Tibial nerve (tissue), 3 donors: ENCODE measurements around the gene ADAMTS18.

Experiments used
- POLR2A ChIP-seq, 2 donors: fragments of 450-650 bp; IDR thresholded peaks; one replicate each; pipeline ENCODE4 v1.6.1; 2017; ENCODE audit warnings: antibody characterized with exemption in 2 of 2, mild to moderate bottlenecking in 2 of 2, moderate library complexity in 2 of 2
- TF ChIP-seq, protein P1 (sequence below), 5 experiments: fragments of 200-600 bp in 3 of 5; fragments of 450-650 bp in 2 of 5; sonication (generic) in 3 of 5; IDR thresholded peaks; one replicate each; pipeline ENCODE4 v1.5.1; 2016 to 2019; ENCODE audit warnings: antibody characterized with exemption in 5 of 5, mild to moderate bottlenecking in 3 of 5, moderate library complexity in 2 of 5

DNA sequence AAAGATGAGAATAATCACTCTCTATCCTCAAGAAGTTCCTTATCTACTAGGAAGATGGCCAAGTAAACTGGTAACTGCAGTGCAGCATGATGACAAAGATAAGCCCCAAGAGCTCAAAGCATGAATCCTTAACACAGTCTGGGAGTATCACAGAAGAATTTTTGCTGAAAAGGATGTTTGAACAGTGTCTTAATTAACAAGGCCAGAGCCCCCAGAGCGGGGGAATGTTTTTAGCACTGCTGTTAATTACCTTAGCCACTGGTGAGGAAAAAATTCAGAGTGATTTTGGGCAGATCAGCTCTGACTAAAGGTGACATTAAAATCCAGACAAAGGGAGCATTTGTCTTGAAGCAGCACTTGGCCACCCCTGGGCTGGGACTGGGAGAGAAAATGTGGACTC is 30.1 kb downstream of the ADAMTS18 start:
- TF ChIP-seq, protein P1, sequence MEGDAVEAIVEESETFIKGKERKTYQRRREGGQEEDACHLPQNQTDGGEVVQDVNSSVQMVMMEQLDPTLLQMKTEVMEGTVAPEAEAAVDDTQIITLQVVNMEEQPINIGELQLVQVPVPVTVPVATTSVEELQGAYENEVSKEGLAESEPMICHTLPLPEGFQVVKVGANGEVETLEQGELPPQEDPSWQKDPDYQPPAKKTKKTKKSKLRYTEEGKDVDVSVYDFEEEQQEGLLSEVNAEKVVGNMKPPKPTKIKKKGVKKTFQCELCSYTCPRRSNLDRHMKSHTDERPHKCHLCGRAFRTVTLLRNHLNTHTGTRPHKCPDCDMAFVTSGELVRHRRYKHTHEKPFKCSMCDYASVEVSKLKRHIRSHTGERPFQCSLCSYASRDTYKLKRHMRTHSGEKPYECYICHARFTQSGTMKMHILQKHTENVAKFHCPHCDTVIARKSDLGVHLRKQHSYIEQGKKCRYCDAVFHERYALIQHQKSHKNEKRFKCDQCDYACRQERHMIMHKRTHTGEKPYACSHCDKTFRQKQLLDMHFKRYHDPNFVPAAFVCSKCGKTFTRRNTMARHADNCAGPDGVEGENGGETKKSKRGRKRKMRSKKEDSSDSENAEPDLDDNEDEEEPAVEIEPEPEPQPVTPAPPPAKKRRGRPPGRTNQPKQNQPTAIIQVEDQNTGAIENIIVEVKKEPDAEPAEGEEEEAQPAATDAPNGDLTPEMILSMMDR (IDR thresholded peaks at IDR 0.05): no peak
- TF ChIP-seq POLR2A (IDR thresholded peaks at IDR 0.05): no peak
